Common myeloid progenitor, CD34-positive (primary cell): Measurements from ENCODE around the gene ATP2B2.

ENCODE experiments used
- CTCF ChIA-PET: fragments of 350-600 bp; sonication (Branson Sonifier 250); formaldehyde crosslinking; loops from one replicate; lab custom pipeline; 2021; ENCODE audit warnings: antibody characterized with exemption; lab: Charles Lee
- POLR2A ChIA-PET: fragments of 350-600 bp; sonication (Branson Sonifier 250); formaldehyde crosslinking; loops from one replicate; lab custom pipeline; 2021; ENCODE audit warnings: antibody characterized with exemption; lab: Charles Lee
- DNase-seq, 3 donors: peaks; one replicate each; pipeline versions ENCODE4 v3.0.0 to v3.0.0-alpha.2; 2013
- H3K27ac ChIP-seq, 2 experiments: 1 replicate in 1 of 2; 2 replicates in 1 of 2; pipeline ENCODE4 v1.7.0; 2013; ENCODE audit warnings: inconsistent platforms in 2 of 2, low read length in 2 of 2, mild to moderate bottlenecking in 2 of 2, low read depth in 1 of 2, moderate library complexity in 1 of 2; ENCODE audit not compliant: severe bottlenecking in 2 of 2, insufficient read depth in 1 of 2, poor library complexity in 1 of 2
- H3K27me3 ChIP-seq, 5 experiments: replicated peaks in 2 of 5; 1 replicate in 3 of 5; 2 replicates in 2 of 5; pipeline versions ENCODE4 v1.6.1 to v1.7.0; 2013; ENCODE audit warnings: low read length in 4 of 5, mild to moderate bottlenecking in 2 of 5, moderate library complexity in 2 of 5, inconsistent platforms in 1 of 5; ENCODE audit not compliant: insufficient read depth in 5 of 5, control insufficient read depth in 4 of 5
- H3K36me3 ChIP-seq, 4 experiments: 1 replicate in 2 of 4; 2 replicates in 2 of 4; pipeline versions ENCODE4 v1.6.1 to v1.7.0; 2013; ENCODE audit warnings: low read length in 3 of 4, control low read depth in 1 of 4, mild to moderate bottlenecking in 1 of 4; ENCODE audit not compliant: control insufficient read depth in 4 of 4, insufficient read depth in 4 of 4
- H3K4me1 ChIP-seq, 4 experiments: 1 replicate in 3 of 4; 2 replicates in 1 of 4; pipeline versions ENCODE4 v1.6.1 to v1.7.1; 2013; ENCODE audit warnings: low read length in 3 of 4, mild to moderate bottlenecking in 3 of 4, control low read depth in 1 of 4, inconsistent platforms in 1 of 4, moderate library complexity in 1 of 4; ENCODE audit not compliant: control insufficient read depth in 4 of 4, insufficient read depth in 4 of 4; ENCODE audit errors: control extremely low read depth in 1 of 4
- H3K4me3 ChIP-seq, 7 experiments: 1 replicate in 4 of 7; 2 replicates in 3 of 7; pipeline versions ENCODE4 v1.5.1 to v1.7.0; 2013; ENCODE audit warnings: mild to moderate bottlenecking in 7 of 7, low read length in 6 of 7, moderate library complexity in 6 of 7, inconsistent platforms in 2 of 7, low read depth in 2 of 7, control low read depth in 1 of 7; ENCODE audit not compliant: insufficient read depth in 4 of 7, control insufficient read depth in 1 of 7; ENCODE audit errors: extremely low read depth in 1 of 7
- H3K9me3 ChIP-seq, 5 experiments: 1 replicate in 4 of 5; 2 replicates in 1 of 5; pipeline versions ENCODE4 v1.6.1 to v1.7.1; 2013; ENCODE audit warnings: low read length in 4 of 5, mild to moderate bottlenecking in 2 of 5, inconsistent platforms in 1 of 5, low read depth in 1 of 5, moderate library complexity in 1 of 5; ENCODE audit not compliant: control insufficient read depth in 4 of 5, insufficient read depth in 2 of 5; ENCODE audit errors: control extremely low read depth in 1 of 5
- WGBS: methylation state at CpG from one replicate; pipeline ENCODE4 v1.1.5; 2013; ENCODE audit not compliant: insufficient coverage; 5-methylcytosine and 5-hydroxymethylcytosine counted together

The ATP2B2 gene

GRCh38 chr3:10508619-10509260 lies 3.4 kb upstream of the ATP2B2 start:
- Histone ChIP-seq H3K27me3 (peaks cover 0 to 34% (median 18%) of the 10 kb centered on the region in 5 experiments), H3K9me3 (no peaks in the 10 kb centered on the region), H3K4me3 (no peak overlapping the region), H3K27ac (no peak overlapping the region), H3K4me1 (peaks cover 0 to 9% (median 4%) of the 10 kb centered on the region in 4 experiments), H3K36me3 (no peaks in the 10 kb centered on the region)
- CTCF ChIA-PET, result no interaction called here
- no peak for DNase-seq
- 85% methylated on average over 5 of the region's 6 CpGs for WGBS
- POLR2A ChIA-PET, result no interaction called here

GRCh38 chr3:10508235-10508618 lies 2.8 kb upstream of the ATP2B2 start:
- POLR2A ChIA-PET, result no interaction called here
- CTCF ChIA-PET, result no interaction called here
- H3K4me1 ChIP-seq, result peaks cover 0 to 9% (median 4%) of the 10 kb centered on the region in 4 experiments

GRCh38 chr3:10507331-10507730 lies 1.9 kb upstream of the ATP2B2 start:
- no peak overlapping the region for H3K27ac ChIP-seq
- H3K4me1 ChIP-seq, result peaks cover 0 to 9% (median 4%) of the 10 kb centered on the region in 4 experiments
- no peak overlapping the region for H3K4me3 ChIP-seq
- H3K27me3 ChIP-seq, result peaks cover 0 to 44% (median 20%) of the 10 kb centered on the region in 5 experiments
- no peak for DNase-seq
- WGBS, result 94% methylated on average over 9 of the region's 9 CpGs
- H3K36me3 ChIP-seq, result no peaks in the 10 kb centered on the region
- H3K9me3 ChIP-seq, result no peaks in the 10 kb centered on the region
- POLR2A ChIA-PET, result no interaction called here
- CTCF ChIA-PET, result no interaction called here

More at GRCh38 chr3:10508235-10508618, 2.8 kb upstream of the ATP2B2 start:
- WGBS, result 100% methylated on average over 2 of the region's 3 CpGs
- no peaks in the 10 kb centered on the region for H3K36me3 ChIP-seq
- H3K9me3 ChIP-seq, result no peaks in the 10 kb centered on the region
- H3K27ac ChIP-seq, result no peak overlapping the region
- no peak for DNase-seq
- H3K4me3 ChIP-seq, result no peak overlapping the region
- peaks cover 0 to 39% (median 18%) of the 10 kb centered on the region in 5 experiments for H3K27me3 ChIP-seq

GRCh38 chr3:10506696-10507095 lies 1.3 kb upstream of the ATP2B2 start:
- Histone ChIP-seq H3K27me3 (peaks cover 0 to 44% (median 20%) of the 10 kb centered on the region in 5 experiments), H3K4me1 (peaks cover 0 to 9% (median 4%) of the 10 kb centered on the region in 4 experiments), H3K9me3 (no peaks in the 10 kb centered on the region), H3K36me3 (no peaks in the 10 kb centered on the region), H3K4me3 (no peak overlapping the region), H3K27ac (no peak overlapping the region)
- 91% methylated on average over 13 of the region's 14 CpGs for WGBS
- ChIA-PET CTCF (no interaction called here), POLR2A (no interaction called here)
- DNase-seq, result no peak

- 34% methylated on average over 11 of the region's 22 CpGs for WGBS
- H3K36me3 ChIP-seq, result no peaks in the 10 kb centered on the region
- DNase-seq, result no peak
- ChIA-PET CTCF (no interaction called here), POLR2A (no interaction called here)
- H3K9me3 ChIP-seq, result no peaks in the 10 kb centered on the region
- peaks cover 0 to 9% (median 4%) of the 10 kb centered on the region in 4 experiments for H3K4me1 ChIP-seq
- peak overlapping the region in 1 of 7 experiments; percentile 28 for H3K4me3 ChIP-seq
- peaks cover 0 to 44% (median 21%) of the 10 kb centered on the region in 5 experiments for H3K27me3 ChIP-seq
- H3K27ac ChIP-seq, result no peak overlapping the region
These were observed 602 bp upstream of the ATP2B2 start for GRCh38 chr3:10505791-10506585.

- peaks cover 0 to 44% (median 21%) of the 10 kb centered on the region in 5 experiments for H3K27me3 ChIP-seq
- 63% methylated on average over 23 of the region's 25 CpGs for WGBS
- H3K27ac ChIP-seq, result no peak overlapping the region
- H3K4me3 ChIP-seq, result peak overlapping the region in 1 of 7 experiments; percentile 42
- CTCF ChIA-PET, result no interaction called here
- no peak for DNase-seq
- no peaks in the 10 kb centered on the region for H3K9me3 ChIP-seq
- H3K4me1 ChIP-seq, result peaks cover 0 to 9% (median 4%) of the 10 kb centered on the region in 4 experiments
- POLR2A ChIA-PET, result no interaction called here
- H3K36me3 ChIP-seq, result no peaks in the 10 kb centered on the region
These were observed 976 bp downstream of the ATP2B2 start for GRCh38 chr3:10504171-10505049.
